HEK293 (cell line): ENCODE measurements around the gene CCR9.
"Not testable (repeated sequence)": the region's sequence is repeated elsewhere in the genome, so short reads cannot be mapped to it uniquely, and the experiment has no call there.

Source experiments
- CTCF ChIA-PET: fragments of 350-600 bp; formaldehyde crosslinking; extraction: SDS; loops from one replicate; lab custom pipeline; 2021; ENCODE audit warnings: antibody characterized with exemption; lab: Yijun Ruan, JAX
- POLR2A ChIA-PET: fragments of 300-600 bp; formaldehyde crosslinking; extraction: SDS; loops from one replicate; lab custom pipeline; 2020; ENCODE audit warnings: antibody characterized with exemption, inconsistent platforms; lab: Yijun Ruan, JAX
- H3K27ac ChIP-seq: fragments of 200-500 bp; sonication (Bioruptor generic); 2 replicates; pipeline ENCODE4 v1.5.1; 2014; ENCODE audit warnings: low read depth, low read length, control low read depth, inconsistent platforms; ENCODE audit errors: extremely low read depth
- H3K36me3 ChIP-seq, 2 experiments: fragments of 200-500 bp in 1 of 2; sonication (Bioruptor generic) in 1 of 2; 1 replicate in 1 of 2; 2 replicates in 1 of 2; pipeline ENCODE4 v1.5.1; 2014 to 2017; ENCODE audit warnings: inconsistent platforms in 2 of 2, low read length in 2 of 2; ENCODE audit not compliant: control insufficient read depth in 2 of 2, insufficient read depth in 1 of 2
- H3K4me1 ChIP-seq: fragments of 200-500 bp; sonication (Bioruptor generic); 2 replicates; pipeline ENCODE4 v1.5.1; 2014; ENCODE audit warnings: mild to moderate bottlenecking, low read length, inconsistent platforms; ENCODE audit not compliant: control insufficient read depth, insufficient read depth
- H3K4me3 ChIP-seq: 2 replicates; pipeline ENCODE4 v1.5.1; 2011; ENCODE audit warnings: low read depth, mild to moderate bottlenecking, control low read depth, low read length, moderate library complexity
- H3K9me3 ChIP-seq: fragments of 200-500 bp; sonication (Bioruptor generic); 2 replicates; pipeline ENCODE4 v1.5.1; 2014; ENCODE audit warnings: low read depth, low read length, inconsistent platforms; ENCODE audit not compliant: control insufficient read depth, insufficient read depth
- GLIS1 ChIP-seq: fragments of 450-650 bp; formaldehyde crosslinking; IDR thresholded peaks from 2 replicates; pipeline ENCODE4 v1.5.1; 2016; ENCODE audit warnings: missing biosample characterization, missing genetic modification characterization
- GLIS2 ChIP-seq: fragments of 450-650 bp; formaldehyde crosslinking; IDR thresholded peaks from 2 replicates; pipeline ENCODE4 v1.5.1; 2016; ENCODE audit warnings: missing biosample characterization, missing genetic modification characterization
- SCRT1 ChIP-seq: fragments of 450-650 bp; formaldehyde crosslinking; IDR thresholded peaks from 2 replicates; pipeline ENCODE4 v1.5.1; 2016; ENCODE audit warnings: missing biosample characterization, missing genetic modification characterization, borderline replicate concordance
- TRIM28 ChIP-seq: IDR thresholded peaks from 2 replicates; pipeline ENCODE4 v1.6.1; 2011; ENCODE audit warnings: low read length, control low read depth, borderline replicate concordance
- ZEB2 ChIP-seq: fragments of 450-650 bp; formaldehyde crosslinking; IDR thresholded peaks from 2 replicates; pipeline ENCODE4 v1.5.1; 2016; ENCODE audit warnings: missing biosample characterization, missing genetic modification characterization
- ZNF132 ChIP-seq: fragments of 450-650 bp; formaldehyde crosslinking; IDR thresholded peaks from 2 replicates; pipeline ENCODE4 v1.5.1; 2017; ENCODE audit warnings: missing biosample characterization, missing genetic modification characterization, borderline replicate concordance
- ZNF146 ChIP-seq: fragments of 450-650 bp; formaldehyde crosslinking; IDR thresholded peaks from 2 replicates; pipeline ENCODE4 v1.5.1; 2016; ENCODE audit warnings: missing biosample characterization, missing genetic modification characterization
- ZNF239 ChIP-seq: fragments of 450-650 bp; formaldehyde crosslinking; IDR thresholded peaks from 2 replicates; pipeline ENCODE4 v1.5.1; 2016; ENCODE audit warnings: missing biosample characterization, missing genetic modification characterization
- ZNF37A ChIP-seq: fragments of 450-650 bp; IDR thresholded peaks from 2 replicates; pipeline ENCODE4 v1.5.1; 2018; ENCODE audit warnings: missing biosample characterization, missing genetic modification characterization
- ZNF426 ChIP-seq: fragments of 450-650 bp; formaldehyde crosslinking; IDR thresholded peaks from 2 replicates; pipeline ENCODE4 v1.5.1; 2017; ENCODE audit warnings: missing biosample characterization, missing genetic modification characterization, mild to moderate bottlenecking, inconsistent platforms, moderate library complexity
- ZNF433 ChIP-seq: fragments of 450-650 bp; formaldehyde crosslinking; IDR thresholded peaks from 2 replicates; pipeline ENCODE4 v1.5.1; 2016; ENCODE audit warnings: missing biosample characterization, missing genetic modification characterization, low read depth
- ZNF629 ChIP-seq: fragments of 450-650 bp; formaldehyde crosslinking; IDR thresholded peaks from 2 replicates; pipeline ENCODE4 v1.5.1; 2017; ENCODE audit warnings: missing biosample characterization, missing genetic modification characterization
- ZNF704 ChIP-seq: fragments of 450-650 bp; formaldehyde crosslinking; IDR thresholded peaks from 2 replicates; pipeline ENCODE4 v1.5.1; 2016; ENCODE audit warnings: missing biosample characterization, missing genetic modification characterization
- ZNF792 ChIP-seq: fragments of 450-650 bp; formaldehyde crosslinking; IDR thresholded peaks from 2 replicates; pipeline ENCODE4 v1.5.1; 2016; ENCODE audit warnings: missing biosample characterization, missing genetic modification characterization
- TF ChIP-seq, protein P1 (sequence below): fragments of 450-650 bp; formaldehyde crosslinking; optimal IDR thresholded peaks from 2 replicates; pipeline ENCODE3; 2016; ENCODE audit warnings: missing biosample characterization, mild to moderate bottlenecking, missing genetic modification characterization
- TF ChIP-seq, protein P2 (sequence below): fragments of 450-650 bp; formaldehyde crosslinking; IDR thresholded peaks from 2 replicates; pipeline ENCODE4 v1.5.1; 2016; ENCODE audit warnings: missing biosample characterization, missing genetic modification characterization
- TF ChIP-seq, protein P3 (sequence below): fragments of 450-650 bp; formaldehyde crosslinking; IDR thresholded peaks from 2 replicates; pipeline ENCODE4 v1.5.1; 2017; ENCODE audit warnings: missing biosample characterization, missing genetic modification characterization

CCR9 gene

GRCh38 chr3:45848392-45848791, 38.0 kb upstream of the CCR9 start:
- H3K27ac ChIP-seq, result no peak overlapping the region
- TF ChIP-seq ZNF704 (tag by site-specific recombination) (no peak), ZNF146 (no peak), ZNF37A (no peak), ZNF433 (no peak), GLIS1 (no peak), SCRT1 (no peak), ZNF426 (tag by site-specific recombination) (no peak), ZNF239 (tag by site-specific recombination) (no peak), ZEB2 (tag by site-specific recombination) (no peak), ZNF792 (no peak), TRIM28 (no peak), ZNF629 (no peak), ZNF132 (tag by site-specific recombination) (no peak)
- TF ChIP-seq, protein P1, sequence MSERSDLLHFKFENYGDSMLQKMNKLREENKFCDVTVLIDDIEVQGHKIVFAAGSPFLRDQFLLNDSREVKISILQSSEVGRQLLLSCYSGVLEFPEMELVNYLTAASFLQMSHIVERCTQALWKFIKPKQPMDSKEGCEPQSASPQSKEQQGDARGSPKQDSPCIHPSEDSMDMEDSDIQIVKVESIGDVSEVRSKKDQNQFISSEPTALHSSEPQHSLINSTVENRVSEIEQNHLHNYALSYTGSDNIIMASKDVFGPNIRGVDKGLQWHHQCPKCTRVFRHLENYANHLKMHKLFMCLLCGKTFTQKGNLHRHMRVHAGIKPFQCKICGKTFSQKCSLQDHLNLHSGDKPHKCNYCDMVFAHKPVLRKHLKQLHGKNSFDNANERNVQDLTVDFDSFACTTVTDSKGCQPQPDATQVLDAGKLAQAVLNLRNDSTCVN, result no peak
- TF ChIP-seq, protein P2, sequence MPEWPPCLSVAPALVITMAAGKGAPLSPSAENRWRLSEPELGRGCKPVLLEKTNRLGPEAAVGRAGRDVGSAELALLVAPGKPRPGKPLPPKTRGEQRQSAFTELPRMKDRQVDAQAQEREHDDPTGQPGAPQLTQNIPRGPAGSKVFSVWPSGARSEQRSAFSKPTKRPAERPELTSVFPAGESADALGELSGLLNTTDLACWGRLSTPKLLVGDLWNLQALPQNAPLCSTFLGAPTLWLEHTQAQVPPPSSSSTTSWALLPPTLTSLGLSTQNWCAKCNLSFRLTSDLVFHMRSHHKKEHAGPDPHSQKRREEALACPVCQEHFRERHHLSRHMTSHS, result no peak
- no peaks in the 10 kb centered on the region for H3K36me3 ChIP-seq
- no peak overlapping the region for H3K4me3 ChIP-seq
- H3K4me1 ChIP-seq, result no peaks in the 10 kb centered on the region
- no peaks in the 10 kb centered on the region for H3K9me3 ChIP-seq
- ChIA-PET POLR2A (no interaction called here), CTCF (no interaction called here)

DNA sequence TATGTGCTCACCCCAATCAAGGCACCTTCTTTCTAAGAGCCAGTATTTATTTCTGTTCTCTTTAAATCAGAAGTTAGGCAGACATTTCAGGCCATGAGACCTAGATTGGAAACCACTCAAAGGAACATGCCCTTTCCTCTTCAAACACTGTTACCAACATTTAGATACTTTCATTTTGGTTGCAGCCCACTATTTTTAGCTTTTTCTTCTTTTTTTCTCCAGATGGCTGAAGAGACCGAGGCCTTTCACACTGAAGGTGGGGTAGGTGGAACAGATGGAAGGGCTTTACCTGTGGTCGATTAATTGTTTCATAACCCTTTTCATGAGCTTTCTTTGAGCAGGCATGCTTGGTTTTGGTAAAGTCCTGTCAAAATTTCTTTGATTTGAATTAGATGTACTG, 33.5 kb upstream of the CCR9 start:
- H3K36me3 ChIP-seq, result no peaks in the 10 kb centered on the region
- TF ChIP-seq, protein P3, sequence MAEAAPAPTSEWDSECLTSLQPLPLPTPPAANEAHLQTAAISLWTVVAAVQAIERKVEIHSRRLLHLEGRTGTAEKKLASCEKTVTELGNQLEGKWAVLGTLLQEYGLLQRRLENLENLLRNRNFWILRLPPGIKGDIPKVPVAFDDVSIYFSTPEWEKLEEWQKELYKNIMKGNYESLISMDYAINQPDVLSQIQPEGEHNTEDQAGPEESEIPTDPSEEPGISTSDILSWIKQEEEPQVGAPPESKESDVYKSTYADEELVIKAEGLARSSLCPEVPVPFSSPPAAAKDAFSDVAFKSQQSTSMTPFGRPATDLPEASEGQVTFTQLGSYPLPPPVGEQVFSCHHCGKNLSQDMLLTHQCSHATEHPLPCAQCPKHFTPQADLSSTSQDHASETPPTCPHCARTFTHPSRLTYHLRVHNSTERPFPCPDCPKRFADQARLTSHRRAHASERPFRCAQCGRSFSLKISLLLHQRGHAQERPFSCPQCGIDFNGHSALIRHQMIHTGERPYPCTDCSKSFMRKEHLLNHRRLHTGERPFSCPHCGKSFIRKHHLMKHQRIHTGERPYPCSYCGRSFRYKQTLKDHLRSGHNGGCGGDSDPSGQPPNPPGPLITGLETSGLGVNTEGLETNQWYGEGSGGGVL (tag by site-specific recombination), result no peak
- TF ChIP-seq GLIS2 (tag by site-specific recombination), result no peak
- ChIA-PET CTCF (no interaction called here), POLR2A (no interaction called here)
- H3K27ac ChIP-seq, result no peak overlapping the region
- no peaks in the 10 kb centered on the region for H3K4me1 ChIP-seq
- no peaks in the 10 kb centered on the region for H3K9me3 ChIP-seq
- H3K4me3 ChIP-seq, result no peak overlapping the region

GRCh38 chr3:45856323-45856722, 30.0 kb upstream of the CCR9 start:
- CTCF ChIA-PET, H3K27ac ChIP-seq: not testable (repeated sequence)

More at GRCh38 chr3:45856323-45856722, 30.0 kb upstream of the CCR9 start:
- H3K4me3 ChIP-seq, H3K4me1 ChIP-seq, POLR2A ChIA-PET, H3K9me3 ChIP-seq, H3K36me3 ChIP-seq: not testable (repeated sequence)
